HG02870 (cell line): ENCODE data around the gene HLCS.
"Not testable (repeated sequence)": the region's sequence is repeated elsewhere in the genome, so short reads cannot be mapped to it uniquely, and the experiment has no call there.

Source experiments
- ATAC-seq: cut with Tn5 transposase; IDR thresholded peaks from one replicate; pipeline ENCODE4 v1.9.1; 2021; ENCODE audit warnings: mild to moderate bottlenecking, moderate library complexity; ENCODE audit not compliant: unreplicated experiment

Gene HLCS

DNA sequence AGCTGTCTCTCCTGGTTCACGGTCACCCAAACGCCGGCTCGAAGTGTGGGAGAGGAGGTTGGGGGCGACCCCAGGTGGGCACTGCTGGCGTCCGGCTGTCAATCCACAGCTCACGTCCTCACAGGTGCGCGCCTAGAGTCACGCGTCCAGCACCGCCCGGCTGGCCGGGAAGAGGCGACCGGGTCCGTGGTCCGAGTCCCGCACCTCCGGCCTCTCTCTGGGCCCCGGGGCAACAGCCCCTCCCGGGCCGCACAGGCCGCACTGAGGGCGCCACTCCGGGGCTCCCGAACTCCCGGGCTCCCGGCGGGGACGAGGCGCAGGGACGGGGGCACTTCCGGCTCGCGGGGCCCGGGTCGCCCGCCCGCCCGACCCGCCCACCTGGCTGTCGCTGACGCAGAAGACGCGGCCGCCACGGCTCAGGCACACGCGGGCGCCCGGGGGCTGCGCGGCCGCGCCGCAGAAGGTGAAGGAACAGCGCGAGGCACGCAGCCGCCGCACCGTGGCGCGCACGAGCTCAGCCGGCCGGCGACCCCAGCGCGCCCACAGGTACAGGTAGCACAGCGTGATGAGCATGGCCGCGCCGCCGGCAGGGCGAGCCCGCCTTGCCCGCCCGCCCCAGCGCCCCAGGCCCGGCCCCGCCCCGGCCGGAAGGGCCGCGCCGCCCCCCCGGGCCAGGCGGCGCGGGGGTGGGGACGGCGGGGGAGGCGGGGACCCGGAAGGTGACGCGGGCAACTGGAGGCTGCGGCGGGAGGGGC is at the start of gene HLCS:
TSS of gene HLCS (minus strand) at position 604 of the 755 bp plus-strand sequence. CDS start at position 573, 31 bp downstream.
- peak; percentile 72 for ATAC-seq

DNA sequence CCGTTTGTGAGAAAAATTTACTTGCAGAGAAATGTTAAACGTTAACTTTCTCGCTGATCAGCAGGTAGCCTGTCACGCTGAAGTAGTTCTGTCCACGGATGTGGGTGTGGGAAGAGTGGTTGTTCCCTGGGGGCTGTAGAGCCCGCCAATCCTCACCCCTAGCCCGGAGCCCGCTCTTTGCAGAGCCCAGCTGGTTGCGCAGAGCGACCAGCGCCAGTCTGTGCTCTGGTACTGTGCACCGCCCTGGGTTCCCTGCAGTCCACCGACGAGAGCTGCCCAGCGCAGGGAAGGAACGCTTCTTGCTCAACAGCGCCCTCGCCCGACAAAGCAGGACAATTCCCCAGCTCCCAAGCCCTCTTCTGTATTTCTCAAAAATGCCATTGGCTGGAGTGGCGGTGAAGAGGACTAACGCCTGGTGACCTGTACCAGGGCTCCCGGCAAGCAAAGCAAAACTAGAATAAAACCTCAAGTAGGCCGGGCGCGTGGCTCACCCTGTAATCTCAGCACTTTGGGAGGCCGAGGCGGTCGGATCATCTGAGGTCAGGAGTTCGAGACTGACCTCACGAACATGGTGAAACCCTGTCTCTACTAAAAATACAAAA is 43.4 kb upstream of the HLCS start:
- ATAC-seq = peak; percentile 70

DNA sequence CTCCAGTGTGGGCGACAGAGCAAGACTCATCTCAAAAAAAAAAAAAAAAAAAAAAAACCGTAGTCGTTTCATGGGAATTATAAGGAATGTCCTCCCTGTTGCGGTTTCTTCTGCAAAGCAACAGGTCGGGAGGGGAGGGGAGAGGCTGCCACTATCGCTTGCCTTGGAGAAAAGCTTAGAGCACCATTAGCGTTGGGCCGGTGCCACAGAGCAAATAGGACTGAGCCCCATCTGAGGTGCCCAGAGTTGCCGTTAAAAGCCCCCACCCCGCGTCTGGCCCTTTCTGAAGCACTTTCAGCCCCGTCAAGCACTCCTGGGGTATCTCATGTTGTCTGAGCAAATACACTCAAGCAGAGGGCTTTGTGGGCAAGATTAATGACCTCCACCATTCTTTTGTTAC is 42.3 kb upstream of the HLCS start:
- ATAC-seq = no peak

DNA sequence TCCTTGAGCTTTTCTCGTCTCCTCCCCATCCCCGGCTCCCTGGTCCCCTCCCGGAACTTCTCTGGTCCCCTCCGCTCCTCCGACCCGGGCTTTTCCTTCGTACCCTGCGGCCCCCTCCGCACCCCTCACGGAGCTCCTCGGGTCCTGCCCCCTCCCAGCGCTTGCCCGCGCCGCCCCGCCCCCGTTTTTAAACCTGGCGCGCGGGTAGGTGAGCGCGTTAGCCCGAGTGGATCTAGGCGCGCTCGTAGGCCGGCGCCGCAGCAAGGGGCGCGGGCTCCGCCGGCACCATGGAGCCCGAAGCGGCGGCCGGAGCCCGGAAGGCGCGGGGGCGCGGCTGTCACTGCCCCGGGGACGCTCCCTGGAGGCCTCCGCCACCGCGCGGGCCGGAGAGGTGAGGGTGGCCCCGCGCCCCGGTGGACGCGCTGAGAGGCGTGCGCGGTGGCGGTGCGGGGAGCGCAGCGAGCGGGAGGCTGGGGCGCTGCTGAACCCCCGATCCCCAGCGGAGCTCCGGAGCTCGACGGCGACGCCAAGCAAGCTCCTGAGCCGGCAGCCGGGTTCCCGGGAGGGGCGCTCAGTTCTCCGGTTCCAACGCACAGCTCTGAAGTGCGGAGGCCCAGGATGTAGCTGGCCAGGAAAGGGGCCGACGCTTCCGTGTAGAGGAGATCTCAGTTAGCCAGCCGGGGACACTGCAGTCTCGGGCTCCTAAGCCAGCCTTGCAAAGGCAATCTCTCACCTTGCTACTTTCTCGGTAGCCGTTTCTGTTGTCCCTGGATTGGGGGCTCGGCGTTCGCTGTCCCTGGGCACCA is 40.2 kb upstream of the HLCS start, which contains the start of gene RIPPLY3:
TSS of gene RIPPLY3 (plus strand) at position 217 of the 806 bp plus-strand sequence. CDS start at position 288, 71 bp downstream.
- ATAC-seq = no peak

DNA sequence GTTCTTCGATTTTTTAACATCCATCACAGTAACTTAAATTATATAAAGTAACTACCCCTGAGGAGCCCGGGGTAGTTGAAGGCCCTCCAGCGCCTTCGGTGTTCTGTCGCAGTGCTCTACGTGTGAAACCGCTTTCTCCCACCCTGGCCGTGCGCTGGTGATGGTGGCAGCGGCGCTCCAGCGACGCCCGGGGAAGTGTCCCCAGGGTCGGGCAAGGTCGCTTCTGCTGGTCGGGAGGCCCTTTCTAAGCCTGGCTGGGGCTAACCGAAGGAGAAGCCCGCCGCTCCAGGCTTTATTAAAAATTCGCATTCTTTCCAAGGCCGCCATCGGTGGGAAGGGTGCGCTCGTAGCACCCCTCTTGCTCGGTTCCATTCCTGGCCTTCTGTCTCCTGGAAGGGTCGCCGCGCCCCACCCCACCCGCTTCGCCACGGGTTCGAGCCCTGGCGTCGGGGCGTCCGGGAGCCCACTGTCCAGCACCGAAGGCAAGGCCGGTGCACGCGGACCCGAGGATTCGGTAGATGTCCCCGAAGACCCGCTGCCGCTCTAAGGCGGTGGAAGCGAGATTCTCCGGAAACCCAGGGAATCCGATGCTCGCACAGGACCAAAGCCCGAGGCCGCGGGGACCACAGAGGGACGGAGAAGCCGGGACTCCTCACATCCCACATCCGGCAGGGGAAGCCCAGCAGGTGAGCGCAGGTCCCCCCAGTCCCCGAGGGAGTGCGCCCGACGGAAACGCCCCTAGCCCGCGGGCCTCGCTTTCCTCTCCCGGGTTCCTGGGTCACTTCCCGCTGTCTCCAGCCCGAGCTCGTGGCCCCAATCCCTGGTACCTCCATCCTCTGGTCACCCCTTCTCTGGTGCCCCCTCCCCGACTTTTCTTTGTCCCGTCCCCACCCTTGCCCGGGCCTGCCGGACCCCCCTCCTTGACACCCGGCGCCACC is 39.3 kb upstream of the HLCS start:
- no peak for ATAC-seq

DNA sequence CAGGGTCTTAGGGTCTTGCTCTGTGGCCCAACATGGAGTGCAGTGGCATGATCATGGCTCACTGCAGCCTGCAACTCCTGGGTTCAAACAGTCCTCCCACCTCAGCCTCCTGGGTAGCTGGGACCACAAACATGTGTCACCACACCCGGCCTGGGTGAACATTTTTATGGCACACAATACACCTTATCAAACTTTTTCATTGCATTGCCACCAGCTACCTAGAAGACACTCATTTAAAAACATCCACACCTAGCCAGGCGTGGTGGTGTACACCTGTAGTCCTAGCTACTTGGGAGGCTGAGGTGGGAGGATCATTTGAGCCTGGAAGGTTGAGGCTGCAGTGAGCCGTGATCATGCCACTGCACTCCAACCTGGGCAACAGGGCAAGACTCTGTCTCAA is 37.4 kb upstream of the HLCS start:
- ATAC-seq = not testable (repeated sequence)

DNA sequence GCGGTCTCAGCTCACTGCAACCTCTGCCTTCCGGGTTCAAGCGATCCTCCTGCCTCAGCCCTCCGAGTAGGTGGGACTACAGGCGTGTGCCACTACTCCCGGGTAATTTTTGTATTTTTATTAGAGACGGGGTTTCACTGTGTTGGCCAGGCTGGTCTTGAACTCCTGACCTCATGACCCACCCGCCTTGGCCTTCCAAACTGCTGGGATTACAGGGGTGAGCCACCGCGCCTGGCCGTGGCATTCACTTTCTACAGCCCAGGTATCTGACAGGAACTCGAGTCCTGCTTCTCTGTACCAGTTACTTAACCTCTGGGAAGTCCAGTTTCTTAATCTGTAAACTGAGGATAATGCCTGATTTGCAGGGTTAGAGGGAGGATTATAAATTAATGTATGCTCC is 36.4 kb upstream of the HLCS start:
- ATAC-seq = not testable (repeated sequence)

DNA sequence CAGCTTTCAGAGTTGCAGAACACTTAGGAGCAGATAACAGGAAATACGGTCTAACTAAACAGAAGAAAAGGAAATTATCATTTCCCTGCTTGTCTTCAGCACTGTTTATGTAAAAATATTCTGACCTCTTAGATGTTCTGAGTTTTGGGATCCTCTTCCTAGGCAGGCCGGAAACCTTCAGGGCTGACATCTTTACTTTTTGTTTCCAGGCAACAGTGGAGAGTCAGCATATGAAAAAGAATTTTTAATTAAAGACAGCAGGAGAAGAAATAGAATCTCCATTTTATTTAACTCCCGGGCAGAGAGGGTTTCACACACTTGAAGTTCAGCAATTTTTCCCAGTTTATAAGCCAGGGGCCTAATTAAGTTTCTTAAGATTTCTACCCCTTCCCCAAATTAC is 35.0 kb upstream of the HLCS start:
- no peak for ATAC-seq

DNA sequence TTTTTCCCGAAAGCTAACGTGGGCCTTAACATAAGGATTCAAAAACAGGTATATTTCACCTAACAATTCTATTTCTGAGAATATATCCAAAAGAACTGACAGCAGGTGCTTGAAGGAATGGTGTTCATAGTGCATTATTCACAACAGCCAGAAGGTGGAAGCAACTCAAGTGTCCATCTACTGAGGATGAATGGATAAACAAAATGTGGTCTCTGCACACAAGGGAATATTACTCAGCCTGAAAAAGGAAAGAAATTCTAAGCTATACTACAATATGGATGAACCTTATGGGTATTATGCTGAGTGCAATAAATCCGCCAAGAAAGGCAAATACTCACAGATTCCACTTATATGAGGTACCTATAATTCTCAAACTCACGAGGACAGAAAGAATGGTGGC is 33.9 kb upstream of the HLCS start:
- no peak for ATAC-seq

DNA sequence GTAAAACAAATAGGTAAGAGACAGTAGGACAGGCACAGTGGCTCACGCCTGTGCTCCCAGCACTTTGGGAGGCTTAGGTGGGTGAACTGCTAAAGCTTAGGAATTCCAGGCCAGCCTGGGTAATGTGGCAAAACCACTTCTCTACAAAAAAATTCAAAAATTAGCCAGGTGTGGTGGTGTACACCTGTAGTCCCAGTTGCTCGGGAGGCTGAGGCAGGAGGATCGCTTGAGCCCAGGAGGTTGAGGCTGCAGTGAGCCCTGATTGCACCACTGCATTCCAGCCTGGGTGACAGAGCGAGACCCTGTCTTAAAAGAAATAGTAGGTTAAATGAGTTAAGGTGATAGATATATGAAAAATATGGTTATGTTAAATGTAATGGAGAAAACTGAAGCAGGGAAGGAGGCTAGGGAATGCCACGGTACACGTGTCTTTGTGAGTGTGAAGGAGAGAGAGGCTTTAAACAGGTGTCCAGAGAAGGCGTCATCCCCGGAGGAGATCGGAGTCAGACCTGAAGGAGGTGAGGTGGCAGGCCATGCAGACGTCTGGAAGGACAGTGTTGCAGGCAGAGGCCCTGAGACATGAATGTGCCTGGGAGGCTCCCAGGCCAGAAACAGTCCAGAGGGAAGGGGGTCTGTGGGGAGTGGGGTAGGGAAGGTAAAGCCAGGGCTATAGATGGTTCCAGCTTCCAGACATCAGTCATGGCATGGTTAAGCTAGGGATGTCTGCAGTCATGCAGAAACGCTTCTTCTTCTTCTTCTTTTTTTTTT is 32.8 kb upstream of the HLCS start:
- ATAC-seq = no peak

DNA sequence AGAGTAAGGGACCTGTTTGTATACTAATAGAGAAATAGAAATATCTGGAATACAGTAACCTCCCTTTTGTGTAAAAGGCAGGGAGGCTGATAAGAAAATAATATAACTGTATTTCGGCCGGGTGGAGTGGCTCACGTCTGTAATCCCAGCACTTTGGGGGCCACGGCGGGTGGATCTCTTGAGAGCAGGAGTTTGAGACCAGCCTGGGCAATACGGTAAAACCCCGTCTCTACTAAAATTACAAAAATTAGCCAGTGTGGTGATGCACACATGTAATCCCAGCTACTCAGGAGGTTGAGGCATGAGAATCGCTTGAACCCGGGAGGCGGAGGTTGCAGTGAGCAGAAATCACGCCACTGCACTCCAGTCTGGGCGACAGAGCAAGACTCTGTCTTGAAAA is 28.8 kb upstream of the HLCS start:
- ATAC-seq = not testable (repeated sequence)

DNA sequence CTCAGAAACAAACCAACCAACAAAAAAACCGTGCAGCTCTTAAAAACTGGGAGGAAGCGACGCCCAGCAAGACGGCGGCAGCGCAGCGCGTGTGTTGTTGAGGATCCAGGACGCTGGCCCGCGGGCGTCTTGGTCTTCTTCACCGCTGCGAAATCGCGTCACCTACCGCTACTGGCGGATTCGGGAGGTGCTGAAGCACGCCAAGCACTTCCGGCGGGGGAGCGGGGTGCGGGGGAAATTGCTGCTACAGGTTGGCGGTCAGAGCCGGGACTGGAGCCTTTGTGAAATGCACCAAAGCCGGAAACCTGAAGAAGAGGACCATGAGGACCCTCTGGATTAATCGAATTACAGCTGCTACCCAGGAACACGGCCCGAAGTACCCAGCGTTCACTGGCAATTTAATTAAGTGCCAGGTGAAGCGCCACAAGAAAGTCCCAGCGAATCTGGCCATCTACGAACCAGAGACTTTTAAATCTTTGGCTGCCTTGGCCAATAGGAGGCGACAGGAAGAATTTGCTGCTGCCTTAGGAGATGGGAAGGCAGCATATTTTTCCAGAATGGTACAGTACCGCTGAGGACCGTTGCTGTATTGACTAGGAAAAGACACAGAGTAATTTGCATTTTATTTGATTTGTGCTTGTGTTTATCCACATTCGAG is 28.2 kb upstream of the HLCS start:
- no peak for ATAC-seq

DNA sequence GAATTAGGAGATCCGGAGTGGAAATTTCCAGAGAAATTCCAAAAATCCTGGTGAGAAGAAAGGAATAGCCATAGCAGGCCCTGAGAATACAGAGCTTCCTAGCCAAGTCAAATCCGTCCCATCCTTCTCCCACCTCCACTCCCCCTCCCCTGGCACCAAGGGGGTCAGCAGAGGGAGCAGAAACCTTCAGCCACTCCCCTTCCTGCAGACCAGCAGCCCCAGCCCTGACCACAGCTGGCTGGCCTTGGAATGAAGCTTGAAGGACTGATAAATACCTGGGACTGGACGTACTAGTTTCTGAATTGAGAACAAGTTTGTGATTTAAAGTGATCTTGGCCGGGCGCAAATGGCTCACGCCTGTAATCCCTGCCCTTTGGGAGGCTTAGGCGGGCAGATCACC is 26.2 kb upstream of the HLCS start:
- no peak for ATAC-seq

DNA sequence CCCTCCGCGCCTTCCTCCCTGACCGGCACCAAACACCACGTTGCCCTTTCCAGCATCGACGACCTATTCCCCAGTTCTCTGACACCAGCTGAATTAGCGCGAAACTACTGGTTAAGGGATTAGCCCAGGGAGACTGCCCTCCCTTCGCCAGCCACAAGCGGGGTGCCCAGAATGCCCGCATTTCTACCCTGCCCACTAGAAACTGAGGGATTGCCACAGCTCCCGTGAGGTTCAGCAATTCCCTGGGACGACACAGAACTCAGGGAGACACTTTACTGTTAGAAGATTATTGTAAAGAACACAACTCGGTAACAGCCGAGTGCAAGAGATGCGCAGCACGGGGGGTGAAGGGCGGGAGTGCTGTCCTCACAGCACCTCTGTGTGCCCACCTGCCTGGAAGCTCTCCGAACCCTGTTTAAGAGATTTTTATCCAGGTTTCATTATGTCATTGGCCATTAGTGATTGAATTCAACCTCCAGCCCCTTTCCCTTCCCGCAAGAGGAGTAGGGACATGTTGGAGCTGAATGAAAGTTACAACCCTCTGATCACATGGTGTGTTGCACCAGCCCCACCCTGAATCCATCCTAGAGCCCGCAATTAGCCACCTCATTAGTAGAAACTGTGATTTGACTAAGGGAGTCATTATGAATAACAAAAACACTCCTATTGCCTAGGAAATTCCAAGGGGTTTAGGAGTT is 24.2 kb upstream of the HLCS start:
- ATAC-seq = no peak

DNA sequence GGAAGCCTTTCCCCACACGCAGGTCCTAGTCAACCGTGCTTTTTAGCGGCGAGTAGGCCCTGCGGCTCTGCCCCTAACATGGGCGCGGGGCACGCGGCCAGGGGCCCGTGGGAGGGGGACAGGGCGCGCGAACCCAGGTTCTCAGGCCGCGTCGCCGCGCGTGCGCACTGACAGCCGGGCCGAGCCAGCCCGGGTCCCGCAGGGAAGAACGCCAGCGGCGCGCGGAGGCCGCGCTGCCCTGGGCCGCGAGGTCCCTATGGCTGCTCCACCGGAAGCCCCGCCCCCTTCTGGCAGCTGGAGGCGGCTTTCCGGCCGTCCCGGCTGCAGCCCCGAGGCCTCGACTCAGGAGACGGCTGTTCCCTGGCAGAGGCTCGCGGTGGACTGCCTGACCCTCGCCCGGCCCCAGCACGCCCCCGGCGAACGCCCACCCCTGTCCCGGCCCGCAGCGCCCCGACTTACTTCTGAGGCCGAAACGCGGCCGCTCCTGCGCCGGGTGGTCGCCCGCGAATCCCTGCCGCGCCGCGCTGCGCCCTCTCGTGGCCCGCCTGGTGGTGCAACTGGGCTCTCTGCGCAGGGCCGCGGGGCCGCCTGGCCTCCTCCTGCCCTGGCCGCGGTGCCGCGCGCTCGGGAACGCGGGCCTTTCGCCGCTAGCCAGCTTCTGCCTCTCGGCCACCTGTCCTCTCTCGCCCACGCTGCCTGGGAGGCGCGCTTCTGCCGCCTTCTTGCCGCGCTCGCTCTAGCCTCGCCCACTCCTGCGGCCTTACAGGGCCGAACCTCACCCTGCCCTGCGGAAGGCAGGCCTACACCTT is 23.4 kb upstream of the HLCS start:
- peak; percentile 91 for ATAC-seq

DNA sequence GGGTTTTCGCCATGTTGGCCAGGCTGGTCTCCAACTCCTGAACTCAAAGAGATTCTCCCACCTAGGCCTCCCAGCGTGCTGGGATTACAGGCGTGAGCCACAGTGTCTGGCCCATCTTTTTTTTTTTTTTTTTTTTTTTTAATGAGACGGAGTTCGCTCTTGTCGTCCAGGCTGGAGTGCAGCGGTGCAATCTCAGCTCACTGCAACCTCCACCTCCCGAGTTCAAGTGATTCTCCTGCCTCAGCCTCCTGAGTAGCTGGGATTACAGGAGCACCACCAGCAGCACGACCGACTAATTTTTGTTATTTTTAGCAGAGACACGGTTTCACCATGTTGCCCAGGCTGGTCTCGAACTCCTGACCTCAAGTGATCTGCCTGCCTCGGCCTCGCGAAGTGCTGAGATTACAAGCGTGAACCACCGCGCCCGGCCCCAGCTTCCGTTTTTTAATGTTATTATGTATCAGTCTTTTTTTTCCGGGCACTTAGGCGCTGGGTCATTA is 22.8 kb upstream of the HLCS start:
- ATAC-seq = not testable (repeated sequence)

DNA sequence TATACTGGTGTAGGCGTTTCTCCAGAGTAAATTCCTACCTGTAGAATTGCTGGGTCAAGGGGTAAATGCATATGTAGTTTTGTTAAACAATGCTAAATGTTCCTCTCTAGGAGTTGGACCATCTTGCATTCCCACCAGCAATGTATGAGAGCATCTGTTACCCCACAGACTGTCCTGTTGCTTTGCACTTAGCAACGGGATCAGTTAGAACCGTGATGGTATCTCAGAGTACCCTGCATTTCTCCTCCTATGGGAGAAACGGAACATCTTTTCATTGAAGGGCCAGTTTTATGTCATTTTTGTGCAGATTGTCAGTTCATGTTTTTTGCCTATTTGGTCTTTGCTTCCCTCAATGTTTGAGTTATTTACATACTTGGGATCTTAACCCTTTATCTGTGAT is 22.1 kb upstream of the HLCS start:
- no peak for ATAC-seq

DNA sequence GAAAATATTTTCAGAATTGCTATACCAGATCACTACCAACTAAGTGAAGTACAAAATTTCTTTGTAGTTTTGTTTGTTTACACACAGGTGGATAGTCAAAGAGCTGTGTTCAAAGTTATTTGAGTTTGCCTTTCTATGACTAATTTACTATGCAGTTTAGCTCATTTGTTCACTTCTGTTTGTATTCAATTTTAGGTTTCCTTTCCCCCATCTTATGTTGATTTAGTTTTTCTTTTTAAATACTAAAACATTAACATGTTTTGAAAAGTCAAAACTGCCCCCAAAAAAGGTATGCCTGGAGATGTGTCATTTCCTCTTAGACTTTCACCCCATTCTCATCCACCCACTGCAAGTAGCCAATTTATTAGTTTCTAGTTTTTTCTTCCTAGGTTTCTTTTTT is 21.4 kb upstream of the HLCS start:
- no peak for ATAC-seq
